Middle frontal gyrus (tissue), 1 donor: Measurements from ENCODE around the gene RPTOR.
A peak's percentile ranks its signal among the peaks of the same experiment; 100 is the strongest.

ENCODE experiments used
- DNase-seq: peaks from one replicate; pipeline ENCODE4 v3.0.0-alpha.2; 2015; ENCODE audit warnings: low spot score; ENCODE audit errors: extremely low spot score

Gene RPTOR

DNA sequence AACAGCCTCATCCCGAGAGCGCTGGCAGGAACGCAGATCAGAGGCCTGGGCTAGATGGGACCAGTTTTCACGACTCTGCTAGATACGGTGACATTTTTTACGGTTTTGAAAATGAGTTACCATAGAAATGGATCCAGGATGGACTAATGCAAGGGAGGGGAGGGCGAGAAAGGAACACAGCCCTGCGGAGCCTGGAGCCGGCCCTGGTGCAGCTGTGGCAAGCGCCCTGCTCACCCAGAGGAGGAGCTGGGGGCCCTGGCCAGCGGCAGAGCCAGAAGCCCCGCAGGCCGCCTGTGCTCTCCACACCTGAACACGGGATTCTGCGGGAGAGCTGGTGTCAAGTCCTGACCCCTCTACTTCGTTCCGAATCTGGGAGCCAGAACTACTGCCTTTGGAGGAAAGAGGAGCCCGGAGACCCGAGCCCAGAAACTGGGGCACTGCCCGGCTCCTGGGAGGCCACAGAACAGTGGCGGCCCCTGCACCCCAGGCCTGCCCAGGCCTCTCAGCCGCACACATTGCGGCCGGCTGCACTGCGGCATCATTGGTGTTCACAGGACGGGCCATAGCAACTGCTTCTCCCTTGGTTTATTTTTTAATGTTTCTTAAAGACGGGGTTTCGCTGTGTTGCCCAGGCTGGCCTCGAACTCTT lies 358.4 kb downstream of the RPTOR start:
- no peak for DNase-seq

DNA sequence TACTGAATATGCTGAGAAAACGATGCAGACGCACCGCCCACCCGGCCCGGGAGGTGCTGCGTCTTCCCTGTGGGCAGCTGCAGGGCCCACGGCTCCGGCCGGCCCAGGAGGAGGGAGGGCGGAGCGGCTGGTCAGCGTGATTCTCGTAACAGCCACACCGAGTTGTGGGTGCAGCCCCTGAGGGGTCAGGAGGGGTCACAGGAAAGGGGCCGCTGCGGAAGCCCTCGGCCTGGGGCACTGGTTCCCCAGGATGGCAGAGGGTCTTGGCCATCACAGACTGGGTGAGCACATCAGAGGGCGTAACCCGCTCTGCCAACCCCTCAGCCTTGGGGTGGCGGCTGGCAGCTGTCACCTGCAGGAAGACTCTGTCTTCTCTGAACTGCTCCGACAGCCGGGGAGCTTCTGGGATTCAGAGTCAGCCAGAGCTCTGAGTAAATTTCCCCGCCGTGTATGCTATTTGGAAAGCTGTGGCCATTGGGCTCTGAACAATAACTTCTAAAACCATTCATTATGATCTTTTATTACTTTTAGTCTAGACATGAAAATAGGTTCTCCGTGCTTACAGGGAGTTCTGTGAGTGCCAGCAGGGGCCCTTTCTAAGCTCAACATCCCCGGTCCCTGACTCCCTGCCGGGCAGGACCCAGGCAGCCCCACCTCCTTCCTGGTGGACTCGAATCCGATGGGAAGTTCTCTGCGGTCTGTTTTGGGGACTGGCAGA lies 359.6 kb downstream of the RPTOR start:
- DNase-seq = no peak

- no peak for DNase-seq
These were observed 361.1 kb downstream of the RPTOR start for GRCh38 chr17:80905586-80906230.

DNA sequence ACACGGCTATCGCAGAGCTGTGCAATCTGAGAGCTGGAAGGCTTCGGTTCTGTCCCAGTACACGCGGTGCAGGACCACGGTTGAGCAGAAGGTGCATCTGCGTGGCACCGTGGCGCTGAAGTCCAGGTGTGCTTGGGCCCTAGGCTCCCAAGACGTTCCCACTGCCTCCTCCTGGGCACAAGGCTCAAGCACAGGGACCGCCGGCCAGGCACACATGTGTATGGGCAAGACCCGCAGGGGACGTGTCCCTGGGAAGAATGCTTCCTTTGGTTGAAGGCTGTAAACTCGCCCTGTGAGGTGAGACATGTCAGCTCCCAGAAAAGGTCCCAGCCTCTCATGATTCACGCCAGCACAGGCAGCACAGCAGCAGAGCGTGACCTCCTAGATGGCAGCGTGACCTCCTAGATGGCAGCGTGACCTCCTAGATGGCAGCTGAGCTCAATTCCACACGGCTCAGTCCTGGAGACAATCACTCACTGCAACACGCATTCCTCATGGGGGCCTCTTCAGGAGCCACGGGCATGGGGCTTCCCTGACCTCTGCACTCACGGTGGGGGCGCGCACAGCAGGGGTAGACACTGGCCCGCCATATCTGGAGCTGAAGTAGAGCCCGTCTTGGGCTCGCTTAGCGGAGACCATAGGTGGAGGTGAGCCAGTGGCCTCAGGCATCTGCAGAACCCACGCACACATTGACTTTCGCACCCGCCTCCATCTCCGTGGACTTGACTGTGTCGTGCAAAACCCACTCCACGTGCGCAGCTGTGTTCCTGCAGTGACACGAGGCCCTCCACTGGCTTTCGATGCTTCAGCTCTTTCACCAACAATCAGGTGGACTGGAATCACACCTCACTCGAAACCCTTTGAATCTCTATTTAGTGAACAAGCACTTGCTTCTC lies 362.0 kb downstream of the RPTOR start:
- DNase-seq = no peak

DNA sequence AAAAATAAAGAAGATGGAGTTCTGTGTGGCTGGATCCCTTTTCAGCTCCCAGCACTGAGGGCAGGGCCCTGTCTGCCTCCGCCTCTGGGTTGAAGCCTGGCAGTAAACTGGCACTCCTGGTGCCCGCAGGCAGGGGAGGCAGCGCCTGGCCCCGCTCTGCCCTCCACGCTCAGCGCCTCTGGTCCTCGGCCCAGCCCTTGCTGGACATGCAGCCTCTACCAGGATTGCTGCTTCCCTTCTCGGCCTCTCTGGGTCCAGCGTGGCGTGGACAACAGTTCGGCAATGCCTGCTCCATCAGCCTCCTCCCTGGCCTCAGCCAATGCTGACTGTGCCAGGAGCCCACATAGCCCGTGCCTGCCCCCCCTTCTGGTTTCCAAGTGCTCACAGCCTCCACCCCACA lies 362.6 kb downstream of the RPTOR start:
- DNase-seq = no peak

DNA sequence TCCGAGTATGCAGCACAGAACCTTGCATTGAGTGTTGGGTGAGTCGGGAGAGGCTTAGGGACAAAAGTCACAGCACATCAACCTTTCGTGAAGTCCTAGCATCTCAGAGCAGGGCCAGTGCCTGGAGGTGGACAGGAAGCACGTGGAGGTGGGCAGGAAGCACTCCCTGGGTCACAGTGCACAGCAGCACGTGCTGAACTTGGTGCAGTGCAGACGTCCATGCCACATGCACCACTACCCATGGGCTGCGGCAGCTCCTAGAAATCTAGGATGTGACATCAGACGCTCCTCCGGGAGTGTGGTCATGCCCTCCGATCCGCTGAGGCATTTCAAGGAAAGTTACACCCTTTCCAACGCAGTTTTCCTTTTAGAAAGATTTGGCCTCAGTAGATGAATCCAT lies 363.6 kb downstream of the RPTOR start:
- DNase-seq = no peak

GRCh38 chr17:80908776-80909175 lies 364.1 kb downstream of the RPTOR start:
- DNase-seq = no peak

- DNase-seq = no peak
These were observed 365.0 kb downstream of the RPTOR start for GRCh38 chr17:80909635-80910034.

DNA sequence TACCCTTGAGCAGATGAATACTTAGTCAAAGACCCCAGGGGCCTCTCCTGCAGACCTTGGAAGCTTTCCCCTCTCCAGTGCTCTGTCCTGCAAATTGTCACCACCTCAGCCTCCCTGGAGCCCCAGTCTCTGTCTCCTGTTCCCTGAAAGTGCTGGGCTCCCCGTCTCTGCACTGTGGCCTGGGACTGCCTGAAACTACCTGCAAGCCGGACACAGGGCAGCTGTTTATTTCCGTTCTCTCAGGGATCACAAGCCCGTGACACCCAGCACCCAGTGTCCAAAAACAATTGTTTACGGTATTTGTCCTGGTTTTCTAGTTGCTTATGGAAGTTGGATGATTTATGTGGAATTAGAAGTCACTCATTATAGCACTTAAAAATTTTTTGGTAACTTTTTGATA lies 365.4 kb downstream of the RPTOR start:
- DNase-seq = no peak

DNA sequence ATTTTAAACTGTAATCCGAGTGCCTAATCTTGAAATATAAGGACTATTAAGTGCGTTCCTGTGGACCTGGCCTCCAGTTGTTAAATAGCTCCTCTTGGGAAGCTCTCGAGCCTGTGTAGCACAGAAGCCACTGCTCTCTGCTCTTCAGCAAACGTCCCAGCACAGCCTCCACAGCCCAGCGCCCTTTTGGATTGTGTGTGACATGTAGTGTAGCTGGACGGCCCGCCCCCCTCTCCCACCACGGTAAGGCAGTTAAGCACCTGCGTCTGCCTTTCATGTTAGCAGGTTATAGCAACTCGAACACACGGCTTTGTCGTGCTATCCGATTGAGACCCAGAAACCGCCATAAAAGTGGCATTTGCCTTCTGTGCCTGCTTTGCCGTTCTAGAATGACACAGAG lies 367.8 kb downstream of the RPTOR start:
- DNase-seq = no peak

DNA sequence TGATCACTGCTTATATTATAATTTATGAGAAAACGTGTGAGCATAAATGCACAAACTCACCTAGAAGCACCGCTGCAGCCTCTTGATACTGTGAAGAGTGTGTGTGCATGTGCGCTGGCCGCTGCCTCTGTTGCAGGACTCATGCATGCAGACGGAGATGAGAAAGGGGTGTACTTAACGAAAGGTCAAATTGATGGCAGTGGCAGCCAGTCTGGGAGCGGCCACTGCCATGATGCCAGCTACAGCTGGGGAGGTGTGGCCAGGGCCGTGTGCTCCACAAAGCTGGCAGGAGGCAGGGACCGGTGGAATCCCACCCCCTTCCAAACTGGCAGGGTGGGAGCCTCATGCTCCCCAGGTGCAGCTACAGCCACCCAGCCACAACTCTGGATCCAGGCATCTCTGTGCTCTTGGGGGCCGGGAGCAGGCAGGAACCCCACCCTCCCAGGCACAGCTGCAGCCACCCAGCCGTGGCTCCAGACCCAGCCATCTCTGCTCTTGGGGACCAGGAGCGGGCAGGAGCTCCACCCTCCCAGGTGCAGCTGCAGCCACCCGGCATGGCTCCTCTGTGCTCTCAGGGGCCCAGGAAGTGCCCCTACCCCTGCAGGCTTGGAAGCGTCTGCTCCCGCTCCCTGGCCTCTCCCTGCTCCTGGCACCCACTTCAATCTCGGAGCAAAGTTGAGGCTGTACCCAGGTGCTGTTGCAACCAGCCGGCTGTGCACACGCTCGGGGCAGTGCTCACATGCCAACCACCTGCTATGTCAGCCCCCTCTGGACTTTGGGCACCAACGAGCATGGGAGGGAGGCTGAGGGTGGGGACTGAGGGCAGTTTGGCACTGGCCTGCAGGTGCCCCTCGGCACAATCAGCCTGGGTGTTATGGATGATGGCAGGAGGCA lies 369.5 kb downstream of the RPTOR start:
- no peak for DNase-seq

DNA sequence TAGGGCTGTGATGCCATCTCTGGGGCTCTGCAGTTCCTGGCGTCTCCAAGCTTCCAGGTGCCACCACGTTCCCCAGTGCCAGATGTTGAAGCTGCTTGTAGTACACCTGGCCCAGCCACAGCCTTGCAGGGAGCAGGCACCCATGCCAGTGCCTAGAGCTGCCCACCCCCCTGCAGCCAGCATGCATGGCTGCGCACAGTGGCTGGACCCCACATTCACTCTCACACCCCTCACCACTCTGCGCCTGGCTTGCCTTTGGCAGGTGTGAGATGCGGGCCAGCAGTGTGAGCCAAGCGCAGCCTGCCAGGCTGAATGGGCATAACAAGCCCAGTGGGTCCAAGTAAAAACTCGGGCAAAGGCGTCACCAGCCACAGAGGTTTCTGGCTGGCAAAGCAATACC lies 371.6 kb downstream of the RPTOR start:
- DNase-seq = no peak

- no peak for DNase-seq
These were observed 373.3 kb downstream of the RPTOR start for GRCh38 chr17:80917716-80918560.

- DNase-seq = no peak
These were observed 374.1 kb downstream of the RPTOR start for GRCh38 chr17:80918731-80919130.

DNA sequence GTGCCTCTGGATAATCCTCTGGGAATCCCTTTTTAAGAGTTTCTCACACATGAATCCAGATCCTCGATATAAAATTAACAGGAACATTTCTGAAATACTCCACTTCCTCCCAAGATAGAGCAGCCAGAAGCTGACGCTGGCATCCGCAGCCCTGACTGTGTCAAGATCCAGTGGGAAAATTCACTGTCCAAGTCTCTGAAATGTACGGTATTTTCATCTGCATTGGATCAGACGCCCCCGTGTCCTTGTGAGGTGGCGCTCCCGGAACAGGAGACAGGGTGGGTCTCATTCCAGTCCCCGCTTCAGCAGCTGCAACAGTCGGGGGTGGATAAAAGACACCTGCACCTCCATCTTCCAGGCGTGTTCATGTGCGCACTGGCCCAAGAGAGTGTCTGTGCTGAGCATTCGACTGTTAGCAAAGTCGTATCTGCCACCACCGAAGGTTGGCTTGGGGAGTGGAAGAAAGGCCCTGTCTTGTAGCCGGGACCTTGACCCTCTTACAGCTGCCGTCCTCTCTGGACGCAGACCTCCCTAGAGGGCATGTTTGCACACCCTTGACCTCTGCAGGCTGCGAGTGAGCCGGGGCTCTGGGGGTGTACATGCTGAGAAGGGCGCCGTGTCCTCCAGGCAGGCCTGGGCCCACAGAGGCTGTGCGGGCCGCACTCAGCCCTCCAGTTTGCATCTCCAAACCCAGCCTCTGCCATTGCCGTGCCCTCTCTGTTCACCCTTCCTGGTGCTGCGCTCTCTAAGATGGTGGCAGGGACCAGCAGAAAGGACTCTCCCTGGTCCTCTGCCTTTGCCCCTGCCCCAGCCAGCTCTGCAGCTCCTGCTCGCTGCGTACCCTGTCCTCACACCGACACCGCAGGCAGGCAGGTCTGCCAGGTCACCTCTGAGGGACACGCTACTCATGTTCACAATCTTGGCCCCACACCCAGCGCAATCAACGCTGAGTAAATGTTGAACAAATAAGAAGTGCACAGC lies 375.0 kb downstream of the RPTOR start:
- DNase-seq = no peak

- peak; percentile 12 for DNase-seq
These were observed 375.8 kb downstream of the RPTOR start for GRCh38 chr17:80920441-80920840.

DNA sequence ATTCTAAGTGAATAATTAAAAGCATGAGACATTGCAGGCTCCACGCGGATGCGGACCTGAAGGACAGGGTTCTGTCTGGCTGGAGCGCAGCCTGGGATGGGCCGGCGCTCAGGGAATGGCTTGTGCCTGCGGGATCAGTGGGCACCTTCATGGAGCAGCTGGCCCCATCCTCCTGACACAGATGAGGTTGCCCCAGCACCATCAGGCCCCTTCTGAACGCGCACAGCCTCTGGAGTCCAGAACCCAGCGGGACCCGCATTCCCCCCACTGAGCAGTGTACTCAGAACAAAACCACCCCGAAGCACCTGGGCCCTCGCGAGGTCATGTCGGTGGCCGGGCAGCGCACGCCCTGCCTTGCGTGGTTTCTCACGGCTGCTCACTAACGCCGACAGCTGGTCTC lies 376.5 kb downstream of the RPTOR start:
- no peak for DNase-seq

- no peak for DNase-seq
These were observed 377.3 kb downstream of the RPTOR start for GRCh38 chr17:80921741-80922579.
